Left lobe of liver (tissue), 2 donors: ENCODE results near the gene ABHD11. TPM values are rescaled to one million over a fixed set of nuclear protein-coding genes. Genes with fewer than 3 reads are reported as not detected.

ENCODE experiments used
- ATAC-seq: fragments of 200-7000 bp; cut with Tn5 transposase; one replicate; pipeline ENCODE4 v1.9.1; 2020; ENCODE audit warnings: mild to moderate bottlenecking, moderate library complexity
- DNase-seq: peaks from one replicate; pipeline ENCODE4 v3.0.0-alpha.2; 2020; ENCODE audit warnings: low spot score
- total RNA-seq: library from RNA; stranded (reverse); gene quantifications from one replicate; pipeline ENCODE4 v1.2.1, GENCODE V29; 2021
- donor health status: DM: no; HTN: no; CAD: no; lungs with moderate emphysema.
- donor health status: DM: no; HTN: yes; CAD: no.

ABHD11 gene
- total RNA-seq, 1 donor from 2014 or later: 6.9 TPM

GRCh38 chr7:73702665-73703064 is 35.9 kb downstream of the ABHD11 start:
- no peak for ATAC-seq
- no peak for DNase-seq

- DNase-seq (no peak), ATAC-seq (no peak)
These were observed 36.4 kb downstream of the ABHD11 start for GRCh38 chr7:73702226-73702625.

GRCh38 chr7:73701357-73701995 is 37.1 kb downstream of the ABHD11 start:
- ATAC-seq (peak; percentile 76), DNase-seq (no peak)

GRCh38 chr7:73700581-73701134 is 37.9 kb downstream of the ABHD11 start:
- no peak for ATAC-seq
- no peak for DNase-seq

GRCh38 chr7:73700069-73700423 is 38.6 kb downstream of the ABHD11 start:
- ATAC-seq: no peak
- no peak for DNase-seq

- no peak for DNase-seq
- ATAC-seq: peak; percentile 17
These were observed 39.1 kb downstream of the ABHD11 start for GRCh38 chr7:73699370-73700068.

- ATAC-seq: no peak
- no peak for DNase-seq
These were observed 40.2 kb downstream of the ABHD11 start for GRCh38 chr7:73698410-73698809.

GRCh38 chr7:73696372-73696771 is 42.2 kb downstream of the ABHD11 start:
- no peak for DNase-seq
- ATAC-seq: no peak

- ATAC-seq: no peak
These were observed 48.0 kb downstream of the ABHD11 start for GRCh38 chr7:73690646-73691045.

GRCh38 chr7:73688288-73688687 is 50.3 kb downstream of the ABHD11 start:
- DNase-seq (no peak), ATAC-seq (no peak)

More at GRCh38 chr7:73690646-73691045, 48.0 kb downstream of the ABHD11 start:
- no peak for DNase-seq

Other genes with a start within 250 kb of the ABHD11 start
- gene BAZ1B, start 216.5 kb downstream of the ABHD11 start, total RNA-seq: 21.5 TPM
- 21.9 TPM for gene BCL7B, start 181.1 kb downstream of the ABHD11 start, total RNA-seq
- gene TBL2, start 160.2 kb downstream of the ABHD11 start, total RNA-seq: 16.1 TPM
- 457 TPM for gene MLXIPL, start 114.3 kb downstream of the ABHD11 start, total RNA-seq
- gene VPS37D, start 71.0 kb downstream of the ABHD11 start, total RNA-seq: 2.6 TPM
- gene DNAJC30, start 55.3 kb downstream of the ABHD11 start, total RNA-seq: 10.0 TPM
- gene BUD23, start 55.2 kb downstream of the ABHD11 start, total RNA-seq: 28.2 TPM
- 2.9 TPM for gene STX1A, start 19.1 kb downstream of the ABHD11 start, total RNA-seq
- gene CLDN3, start 31.5 kb upstream of the ABHD11 start, total RNA-seq: 28.9 TPM
- 1.7 TPM for gene CLDN4, start 92.2 kb upstream of the ABHD11 start, total RNA-seq
- 0.96 TPM for gene METTL27, start 103.7 kb upstream of the ABHD11 start, total RNA-seq
- gene TMEM270, start 122.4 kb upstream of the ABHD11 start, total RNA-seq: not detected